GM19452 (cell line): ENCODE data around the gene ZNF778.
"Not testable (repeated sequence)": the region's sequence is repeated elsewhere in the genome, so short reads cannot be mapped to it uniquely, and the experiment has no call there.

Experiments used
- ATAC-seq: cut with Tn5 transposase; IDR thresholded peaks from one replicate; pipeline ENCODE4 v1.9.1; 2021; ENCODE audit not compliant: unreplicated experiment

ZNF778 gene

GRCh38 chr16:89179656-89180315 lies 37.7 kb upstream of the ZNF778 start:
- no peak for ATAC-seq

- no peak for ATAC-seq
These were observed 34.0 kb upstream of the ZNF778 start for GRCh38 chr16:89183463-89183862.

GRCh38 chr16:89183975-89184676 lies 33.4 kb upstream of the ZNF778 start:
- ATAC-seq: no peak

- ATAC-seq: no peak
These were observed 32.9 kb upstream of the ZNF778 start for GRCh38 chr16:89184677-89184932.

GRCh38 chr16:89184933-89185794 lies 32.3 kb upstream of the ZNF778 start:
- no peak for ATAC-seq

GRCh38 chr16:89185887-89186592 lies 31.5 kb upstream of the ZNF778 start:
- not testable (repeated sequence) for ATAC-seq

GRCh38 chr16:89186593-89187031 lies 30.9 kb upstream of the ZNF778 start:
- ATAC-seq: not testable (repeated sequence)

- ATAC-seq: no peak
These were observed 30.3 kb upstream of the ZNF778 start for GRCh38 chr16:89187032-89187769.

- ATAC-seq: no peak
These were observed 29.6 kb upstream of the ZNF778 start for GRCh38 chr16:89187770-89188392.

GRCh38 chr16:89188471-89189357 lies 28.8 kb upstream of the ZNF778 start:
- not testable (repeated sequence) for ATAC-seq

GRCh38 chr16:89189358-89190025 lies 28.0 kb upstream of the ZNF778 start:
- no peak for ATAC-seq

GRCh38 chr16:89190150-89190958 lies 27.1 kb upstream of the ZNF778 start:
- no peak for ATAC-seq

- ATAC-seq: no peak
These were observed 26.2 kb upstream of the ZNF778 start for GRCh38 chr16:89191033-89191900.

- no peak for ATAC-seq
These were observed 25.7 kb upstream of the ZNF778 start for GRCh38 chr16:89191901-89192185.

GRCh38 chr16:89192186-89192955 lies 25.1 kb upstream of the ZNF778 start:
- not testable (repeated sequence) for ATAC-seq

- ATAC-seq: no peak
These were observed 24.4 kb upstream of the ZNF778 start for GRCh38 chr16:89192956-89193575.
